ENCODE data around the gene TRMT11. TPM values are rescaled to one million over a fixed set of nuclear protein-coding genes. Genes with fewer than 3 reads are reported as not detected.

The TRMT11 gene
- total RNA-seq, 1 donor: 49.2 TPM

GRCh38 chr6:126047648-126048047 lies 61.3 kb downstream of the TRMT11 start:
- TF ChIP-seq CTCF (IDR thresholded peaks at IDR 0.05; ENCODE audit: insufficient read depth, low read depth, low read length): no peak
- no peak overlapping the region for H3K4me3 ChIP-seq (ENCODE audit: low read depth, low read length)
- DNase-seq (ENCODE audit: low read depth): no peak

GRCh38 chr6:126048635-126049034 lies 62.3 kb downstream of the TRMT11 start:
- no peak overlapping the region for H3K4me3 ChIP-seq (ENCODE audit: low read depth, low read length)
- DNase-seq (ENCODE audit: low read depth): no peak
- TF ChIP-seq CTCF (IDR thresholded peaks at IDR 0.05; ENCODE audit: insufficient read depth, low read depth, low read length): no peak

GRCh38 chr6:126050795-126051194 lies 64.5 kb downstream of the TRMT11 start:
- H3K4me3 ChIP-seq (ENCODE audit: low read depth, low read length): no peak overlapping the region
- no peak for TF ChIP-seq CTCF (IDR thresholded peaks at IDR 0.05; ENCODE audit: insufficient read depth, low read depth, low read length)
- DNase-seq (ENCODE audit: low read depth): no peak

DNA sequence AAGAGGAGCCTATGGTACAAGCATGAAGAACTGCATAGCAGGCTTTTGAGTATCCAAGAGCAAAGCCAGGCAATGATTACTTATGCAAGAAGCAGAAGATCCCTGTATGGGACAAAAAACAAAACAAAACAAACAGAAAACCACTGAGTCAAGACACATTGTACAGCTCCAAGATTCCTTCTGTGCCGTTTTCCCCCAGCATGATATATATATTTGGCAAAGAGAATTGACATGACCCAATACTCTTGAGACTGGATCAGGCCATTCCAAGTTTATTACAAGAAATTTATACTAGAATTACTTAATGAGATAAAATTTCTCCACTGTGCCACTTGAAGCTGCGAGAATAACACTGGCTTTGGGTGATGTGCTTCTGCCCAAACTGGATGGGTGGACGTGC lies 65.5 kb downstream of the TRMT11 start:
- no peak overlapping the region for H3K4me3 ChIP-seq (ENCODE audit: low read depth, low read length)
- TF ChIP-seq CTCF (IDR thresholded peaks at IDR 0.05; ENCODE audit: insufficient read depth, low read depth, low read length): no peak
- DNase-seq (ENCODE audit: low read depth): no peak

GRCh38 chr6:126052485-126052884 lies 66.1 kb downstream of the TRMT11 start:
- no peak for TF ChIP-seq CTCF (IDR thresholded peaks at IDR 0.05; ENCODE audit: insufficient read depth, low read depth, low read length)
- no peak overlapping the region for H3K4me3 ChIP-seq (ENCODE audit: low read depth, low read length)
- no peak for DNase-seq (ENCODE audit: low read depth)

GRCh38 chr6:126054258-126054702 lies 67.9 kb downstream of the TRMT11 start:
- no peak for TF ChIP-seq CTCF (IDR thresholded peaks at IDR 0.05; ENCODE audit: insufficient read depth, low read depth, low read length)
- no peak overlapping the region for H3K4me3 ChIP-seq (ENCODE audit: low read depth, low read length)
- DNase-seq (ENCODE audit: low read depth): peak; percentile 94

GRCh38 chr6:126054802-126055201 lies 68.5 kb downstream of the TRMT11 start:
- DNase-seq (ENCODE audit: low read depth): peak; percentile 69
- no peak overlapping the region for H3K4me3 ChIP-seq (ENCODE audit: low read depth, low read length)
- no peak for TF ChIP-seq CTCF (IDR thresholded peaks at IDR 0.05; ENCODE audit: insufficient read depth, low read depth, low read length)
